Activated naive CD4-positive, alpha-beta T cell (primary cell): Measurements from ENCODE around the gene ARV1.
"Not testable (repeated sequence)": the region's sequence is repeated elsewhere in the genome, so short reads cannot be mapped to it uniquely, and the experiment has no call there.

Source experiments
- DNase-seq, 4 experiments: peaks; one replicate each; lab custom pipeline; 2025; lab: John Stamatoyannopoulos, UW

The ARV1 gene

GRCh38 chr1:231019711-231020110 is 40.8 kb downstream of the ARV1 start:
- DNase-seq, result no peak

DNA sequence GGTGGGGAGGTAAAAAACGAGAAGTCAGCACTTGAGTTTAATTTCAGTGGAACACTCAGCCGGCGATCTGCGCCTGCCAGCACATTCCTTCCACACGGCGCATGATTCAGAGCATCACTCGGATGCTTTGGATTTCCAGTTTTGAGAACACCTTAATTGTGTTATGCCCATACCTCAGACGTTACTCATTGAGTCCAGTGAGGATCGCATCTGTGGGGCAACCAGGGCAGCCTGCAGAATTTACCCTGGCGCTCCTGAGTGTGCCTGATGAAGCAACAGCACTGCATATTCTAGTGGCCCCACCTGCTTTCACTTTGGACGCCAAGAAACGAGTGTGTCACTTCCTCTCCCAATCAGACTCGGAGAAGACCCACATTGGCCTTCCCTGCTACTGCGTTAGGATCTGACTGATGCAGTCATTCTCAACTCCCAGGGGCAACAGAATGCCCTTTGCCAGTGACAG is 41.3 kb downstream of the ARV1 start:
- no peak for DNase-seq

DNA sequence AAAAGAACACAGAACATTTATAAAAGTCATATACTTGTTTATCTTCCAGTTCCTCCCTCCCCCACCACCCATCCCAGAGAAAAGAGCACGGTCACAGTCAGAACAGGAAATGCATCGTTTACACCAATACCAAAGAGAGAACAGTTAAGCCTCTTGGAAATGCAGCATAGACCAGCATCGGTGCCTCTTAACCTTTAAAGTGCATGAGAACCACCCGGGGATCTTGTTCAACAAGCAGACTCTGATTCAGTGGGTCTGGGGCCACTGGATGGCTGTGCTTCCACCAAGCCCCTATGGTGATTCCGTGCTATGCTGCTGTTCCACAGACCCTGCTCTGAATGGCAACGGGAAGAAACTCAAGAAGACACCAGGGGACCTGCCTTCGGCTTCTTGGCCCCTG is 41.9 kb downstream of the ARV1 start:
- DNase-seq, result no peak

DNA sequence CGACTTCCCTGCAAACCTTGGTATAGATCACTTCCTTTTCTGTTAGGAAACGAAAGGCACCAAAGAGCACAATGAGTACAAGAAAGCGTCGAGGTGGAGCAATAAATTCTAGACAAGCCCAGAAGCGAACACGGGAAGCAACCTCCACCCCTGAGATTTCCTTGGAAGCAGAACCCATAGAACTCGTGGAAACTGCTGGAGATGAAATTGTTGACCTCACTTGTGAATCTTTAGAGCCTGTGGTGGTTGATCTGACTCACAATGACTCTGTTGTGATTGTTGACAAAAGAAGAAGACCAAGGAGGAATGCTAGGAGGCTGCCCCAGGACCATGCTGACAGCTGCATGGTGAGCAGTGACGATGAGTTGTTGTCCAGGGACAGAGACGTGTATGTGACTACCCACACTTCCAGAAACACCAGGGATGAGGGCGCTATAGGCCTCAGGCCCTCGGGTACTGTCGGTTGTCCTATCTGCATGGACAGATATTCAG is 42.7 kb downstream of the ARV1 start:
- DNase-seq, result no peak

GRCh38 chr1:231022543-231022942 is 43.6 kb downstream of the ARV1 start:
- not testable (repeated sequence) for DNase-seq

DNA sequence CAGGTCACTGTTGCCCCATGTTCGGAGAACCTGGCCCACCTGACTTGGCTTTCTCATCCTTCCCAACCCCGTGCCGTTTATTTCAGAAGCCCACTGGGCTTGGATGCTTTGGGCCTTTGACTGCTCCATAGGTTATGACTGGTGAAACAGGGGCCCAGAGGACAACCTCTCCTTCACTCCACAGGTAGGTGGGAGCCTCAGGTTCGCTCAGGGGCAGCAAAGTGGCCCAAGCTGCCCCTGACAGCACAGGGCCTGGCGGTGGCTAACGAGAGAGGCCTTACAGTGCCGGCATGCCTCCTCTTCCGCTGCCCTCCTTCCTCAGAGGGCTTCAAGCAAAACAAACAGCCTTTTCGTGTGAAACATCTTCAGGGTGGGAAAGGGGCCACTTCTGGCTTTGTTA is 44.3 kb downstream of the ARV1 start:
- DNase-seq, result no peak

DNA sequence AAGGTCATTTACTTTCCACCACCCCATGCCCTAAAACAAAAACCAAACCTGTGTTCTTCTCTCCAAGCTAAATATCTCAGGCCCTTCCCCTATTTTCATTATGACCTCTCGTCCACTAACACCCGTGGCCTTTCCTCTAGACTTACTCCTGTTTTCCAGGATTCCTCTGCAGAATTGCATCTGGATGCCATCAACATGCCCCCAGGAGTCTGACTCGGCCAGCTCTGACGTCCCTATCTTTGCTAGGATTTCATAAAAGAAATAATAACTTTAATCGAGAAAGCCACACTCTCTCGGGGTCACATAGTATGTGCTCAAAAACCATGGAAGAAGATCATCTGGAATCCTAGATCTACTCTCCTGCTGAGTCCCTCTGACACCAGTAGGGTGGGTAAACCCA is 47.7 kb downstream of the ARV1 start:
- no peak for DNase-seq

DNA sequence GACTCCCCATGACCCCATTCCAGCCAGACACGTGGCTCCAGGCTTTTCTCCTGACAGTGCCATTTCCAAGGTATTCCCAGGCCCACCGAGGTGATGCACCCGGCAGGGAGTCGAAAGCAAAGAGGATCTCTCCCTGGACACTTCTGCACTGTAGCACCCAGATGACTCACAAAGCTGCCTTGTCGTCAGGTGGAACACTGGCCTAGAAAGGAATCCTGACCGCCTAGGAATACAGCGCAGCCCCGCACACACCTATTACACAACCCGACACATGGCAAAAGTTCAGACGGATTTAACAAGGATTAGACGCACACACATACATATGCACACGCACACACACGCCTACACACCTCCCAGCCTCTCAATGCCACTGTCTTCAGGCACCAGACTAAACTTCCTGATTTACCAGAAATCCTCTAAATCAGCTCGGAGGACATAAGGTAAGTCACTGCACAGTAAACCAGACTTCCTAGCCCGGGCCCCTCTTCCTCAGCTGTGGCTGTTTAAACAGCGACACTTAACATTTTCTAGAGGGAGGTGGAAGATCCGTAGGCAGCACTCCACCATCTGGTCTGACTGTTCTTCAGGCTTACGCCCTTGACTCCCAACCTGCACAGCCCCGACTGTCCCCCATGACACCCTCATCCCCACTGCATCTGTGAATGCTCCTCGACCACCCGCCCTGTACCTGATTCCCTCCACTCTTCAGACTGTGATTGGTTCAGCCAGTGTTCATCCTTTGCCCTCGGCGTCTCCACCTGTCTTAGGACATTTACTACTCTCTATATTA is 48.4 kb downstream of the ARV1 start:
- no peak for DNase-seq

DNA sequence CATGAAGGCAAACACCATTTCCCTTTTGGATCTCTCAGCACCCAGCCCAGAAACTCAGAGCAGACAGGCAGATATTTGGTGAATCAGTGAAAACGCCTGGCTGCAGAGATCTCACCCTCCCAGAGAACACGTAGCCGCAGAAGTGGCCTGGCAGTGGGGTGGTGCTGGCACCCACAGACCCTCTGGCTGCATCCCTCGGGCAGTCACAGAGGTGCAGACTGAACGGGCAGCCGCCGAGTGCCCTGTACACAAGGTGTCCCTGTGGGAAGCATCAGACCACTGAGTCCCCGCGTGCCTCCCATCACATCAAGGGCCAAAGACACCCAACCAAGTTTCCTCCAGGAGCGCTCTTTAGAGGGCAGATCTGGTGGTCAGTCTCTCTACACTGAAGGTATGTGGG is 49.1 kb downstream of the ARV1 start:
- DNase-seq, result no peak

DNA sequence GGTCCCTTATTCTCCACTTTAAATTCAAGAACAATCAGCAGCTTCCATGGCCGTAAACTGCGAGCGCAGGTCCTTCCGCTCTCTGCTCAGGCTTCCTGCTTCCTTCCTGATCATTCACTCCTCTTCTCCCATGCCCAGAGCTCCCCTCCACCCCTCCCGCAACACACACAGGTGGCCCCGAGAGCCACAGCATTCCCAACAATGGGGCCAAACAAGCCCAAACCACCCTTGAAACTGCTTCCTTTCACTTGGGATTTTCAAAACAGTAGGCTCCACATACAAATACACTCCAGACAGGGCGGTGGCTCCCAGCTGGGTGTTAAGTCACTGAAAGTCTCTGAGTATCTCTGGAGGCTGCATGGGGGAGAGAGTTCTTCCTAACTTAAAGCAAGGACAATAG is 49.8 kb downstream of the ARV1 start:
- DNase-seq, result no peak

GRCh38 chr1:231029247-231029646 is 50.4 kb downstream of the ARV1 start:
- DNase-seq, result not testable (repeated sequence)

GRCh38 chr1:231029841-231030240 is 50.9 kb downstream of the ARV1 start:
- no peak for DNase-seq

DNA sequence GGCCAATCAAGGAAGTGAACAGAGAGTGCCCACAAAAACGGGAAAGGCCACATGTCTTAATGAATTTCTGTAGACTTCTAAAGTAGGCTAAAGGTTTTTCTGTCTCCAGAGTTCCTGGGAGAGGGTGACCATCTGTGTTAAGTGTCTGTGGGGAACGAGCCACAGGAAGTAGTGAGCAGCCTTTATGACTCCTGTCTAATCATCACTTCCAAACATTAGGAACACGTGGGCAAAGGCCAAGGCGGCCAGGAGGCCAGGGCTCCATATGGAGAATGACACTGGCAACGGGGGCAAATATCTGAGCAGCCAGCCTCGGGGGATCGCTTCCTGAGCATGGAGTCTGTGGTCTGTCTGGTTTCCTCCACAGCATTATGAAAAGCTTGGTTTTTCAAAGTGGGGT is 54.1 kb downstream of the ARV1 start:
- DNase-seq, result no peak

- DNase-seq, result no peak
Measured at GRCh38 chr1:231035799-231036198, 56.9 kb downstream of the ARV1 start.

DNA sequence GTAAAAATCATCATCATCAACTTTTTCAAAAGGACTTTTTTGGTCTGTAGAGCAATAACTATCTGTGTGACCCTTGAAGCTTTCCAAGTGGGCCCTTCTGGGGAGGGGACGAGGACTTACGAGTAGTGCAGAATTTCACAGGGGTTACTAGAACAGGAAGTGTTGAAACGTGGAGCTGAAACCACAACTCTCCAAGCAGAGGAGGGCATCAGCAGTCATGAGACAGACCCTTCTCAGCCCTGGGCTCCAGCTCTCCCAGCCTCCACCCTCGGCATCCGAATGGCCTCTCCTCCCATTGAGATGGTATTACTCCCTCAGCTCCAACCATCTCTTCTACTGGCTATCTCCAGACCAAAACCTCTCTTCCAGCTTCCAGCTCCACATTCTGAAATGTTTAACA is 57.5 kb downstream of the ARV1 start:
- DNase-seq, result no peak

DNA sequence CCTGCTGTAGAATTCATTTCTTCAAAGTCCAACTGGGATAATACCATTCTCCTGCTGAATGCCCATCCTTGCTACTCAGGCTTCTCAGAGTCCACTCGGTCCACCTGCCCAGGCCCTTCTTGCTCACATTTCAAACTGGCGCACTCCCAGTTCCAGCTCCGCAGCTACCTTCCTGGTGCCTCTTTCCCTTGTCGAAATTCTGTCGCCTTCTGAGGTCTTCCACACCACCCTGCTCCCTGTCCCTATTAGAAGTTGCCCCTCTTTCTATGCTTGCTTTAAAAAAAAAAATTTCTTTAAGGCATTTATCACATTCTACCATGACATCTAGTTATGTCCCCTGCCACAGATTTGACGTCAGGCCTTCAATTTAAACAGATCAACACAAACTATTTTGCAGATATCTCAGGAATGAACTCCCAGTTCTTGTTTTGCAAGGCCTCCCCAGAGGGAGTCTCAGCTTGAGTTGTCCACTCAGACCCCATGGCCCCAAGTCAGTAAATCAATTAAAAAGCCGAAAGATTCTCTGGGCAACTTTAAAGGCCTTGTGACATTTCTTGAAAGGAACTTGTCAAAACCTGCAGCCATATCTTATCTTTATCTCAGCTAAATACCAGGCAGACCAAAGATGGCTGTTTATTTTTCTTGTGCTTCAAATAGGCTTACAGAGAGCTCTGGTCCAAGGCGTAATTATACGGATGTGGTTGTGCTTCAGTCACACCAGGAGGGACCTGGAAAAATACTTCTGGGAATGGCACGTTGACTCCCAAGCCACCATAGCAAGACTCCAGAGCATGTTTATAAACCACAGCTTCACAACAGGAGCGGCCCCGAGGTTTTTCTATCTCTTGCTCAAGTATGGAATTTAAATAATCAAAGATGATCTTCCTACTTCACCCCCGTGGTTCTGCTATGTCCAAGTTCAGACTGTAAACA is 59.0 kb downstream of the ARV1 start:
- DNase-seq, result no peak

- DNase-seq, result peak in 2 of 4 experiments; percentile 4 to 34
Measured at GRCh38 chr1:231039161-231040018, 60.5 kb downstream of the ARV1 start.

DNA sequence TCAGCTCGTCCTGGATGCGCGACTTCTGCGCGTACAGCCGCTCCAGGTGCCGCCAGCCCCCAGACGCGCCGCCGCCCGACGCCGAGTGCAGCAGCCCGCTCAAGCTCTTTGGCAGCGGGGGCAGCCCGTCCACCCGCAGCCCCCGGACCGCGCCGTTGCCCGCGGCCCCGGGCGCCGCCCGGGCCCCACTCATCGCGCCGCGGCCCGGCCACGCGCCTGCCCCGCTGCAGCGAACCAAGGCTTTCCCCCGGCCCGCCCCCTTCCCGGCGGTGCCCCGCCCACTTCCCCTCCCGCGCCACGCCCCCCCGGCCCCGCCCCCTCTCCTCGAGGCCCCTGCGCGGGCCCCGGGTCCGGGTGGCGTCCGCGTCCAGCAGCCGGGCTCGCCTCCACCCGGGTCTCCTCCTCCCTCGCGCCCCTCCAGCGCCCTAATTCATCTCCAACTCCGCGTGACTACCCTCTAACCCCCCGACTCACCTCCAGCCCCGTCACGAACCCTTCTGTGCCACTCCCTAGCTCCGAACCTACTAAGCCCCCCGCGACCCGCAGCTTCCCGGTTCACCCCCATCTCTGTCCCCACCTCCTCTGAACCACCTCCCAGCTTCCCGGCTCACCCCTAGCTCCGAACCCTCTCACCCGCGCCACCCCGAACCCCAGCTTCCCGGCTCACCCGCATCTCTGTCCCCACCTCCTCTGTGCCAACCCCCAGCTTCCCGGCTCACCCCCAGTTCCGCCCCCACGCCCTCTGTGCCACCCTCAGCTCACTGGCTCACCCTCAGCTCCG is 61.3 kb downstream of the ARV1 start, which contains the start of gene FAM89A:
Gene FAM89A (minus strand): TSS at position 236 of the 781 bp plus-strand sequence. CDS start 43 bp downstream, at position 193.
- DNase-seq, result peak; percentile 37 to 76 (median 64)

- DNase-seq, result no peak
Measured at GRCh38 chr1:231040800-231041718, 62.2 kb downstream of the ARV1 start.
